Heart right ventricle (tissue), 16 donors: Measurements from ENCODE around the gene RIMBP2. TPM values are rescaled to one million over a fixed set of nuclear protein-coding genes. Genes with fewer than 3 reads are reported as not detected.
"Not testable (repeated sequence)": the region's sequence is repeated elsewhere in the genome, so short reads cannot be mapped to it uniquely, and the experiment has no call there.

Experiments
- ATAC-seq, 8 donors: fragments of 200-7000 bp; cut with Tn5 transposase; one replicate each; pipeline ENCODE4 v1.9.1; 2020; ENCODE audit warnings: mild to moderate bottlenecking in 8 of 8, moderate library complexity in 8 of 8, moderate number of reproducible peaks in 1 of 8
- DNase-seq, 2 donors: peaks; one replicate each; pipeline ENCODE4 v3.0.0-alpha.2; 2020
- H3K27ac ChIP-seq, 10 donors: fragments of 200-600 bp; sonication (generic) in 2 of 10; one replicate each; pipeline versions ENCODE4 v1.5.0 to v1.8.0; 2020 to 2022; ENCODE audit warnings: mild to moderate bottlenecking in 3 of 10
- H3K27me3 ChIP-seq, 7 donors: fragments of 200-600 bp; one replicate each; pipeline ENCODE4 v1.8.0; 2021 to 2022; ENCODE audit warnings: mild to moderate bottlenecking in 2 of 7
- H3K36me3 ChIP-seq, 9 donors: fragments of 200-600 bp; sonication (generic) in 1 of 9; one replicate each; pipeline versions ENCODE4 v1.5.0 to v1.8.0; 2020 to 2022; ENCODE audit warnings: mild to moderate bottlenecking in 2 of 9
- H3K4me1 ChIP-seq, 9 donors: fragments of 200-600 bp; sonication (generic) in 1 of 9; one replicate each; pipeline versions ENCODE4 v1.5.0 to v1.8.0; 2020 to 2022; ENCODE audit warnings: mild to moderate bottlenecking in 4 of 9
- H3K4me3 ChIP-seq, 10 donors: fragments of 200-600 bp; sonication (generic) in 2 of 10; one replicate each; pipeline versions ENCODE4 v1.5.0 to v1.8.0; 2020 to 2022; ENCODE audit warnings: mild to moderate bottlenecking in 7 of 10, moderate library complexity in 2 of 10
- H3K9me3 ChIP-seq, 11 donors: fragments of 200-600 bp in 10 of 11; sonication (generic) in 2 of 11; one replicate each; pipeline versions ENCODE4 v1.5.0 to v1.8.0; 2013 to 2022; ENCODE audit warnings: mild to moderate bottlenecking in 2 of 11, control low read depth in 1 of 11, moderate library complexity in 1 of 11
- WGBS, 2 donors: extraction: QIAGEN DNeasy Blood & Tissue Kit; methylation state at CpG; one replicate each; pipeline ENCODE4 v1.1.7; 2013; ENCODE audit warnings: inconsistent platforms in 1 of 2; 5-methylcytosine and 5-hydroxymethylcytosine counted together
- intact Hi-C, 10 donors: fragments of 100-400 bp; cut with DNase I; formaldehyde crosslinking; loops; one replicate each; pipeline versions ENCODE4 v1.11.1 to v1.14.2; 2022
- polyA plus RNA-seq, 2 donors: library from polyadenylated mRNA; stranded (reverse); fragments of 200-250 nt; gene quantifications; one replicate each; pipeline ENCODE4 v1.2.3, GENCODE V29; 2013
- total RNA-seq, 10 donors: library from RNA; stranded (reverse); fragmentation: NEBNext Ultra II Directional in 3 of 10; extraction: Animal tissue kit (Norgen Biotek cat#: 25700) in 3 of 10; gene quantifications; one replicate each; pipeline versions ENCODE4 v1.2.1 to v1.2.4, GENCODE V29; 2021 to 2023
- TF ChIP-seq, protein P1 (sequence below), 9 donors: fragments of 200-600 bp; sonication (generic) in 2 of 9; IDR thresholded peaks; one replicate each; pipeline versions ENCODE4 v1.5.0 to v1.8.0; 2021 to 2022; ENCODE audit warnings: antibody characterized with exemption in 9 of 9, mild to moderate bottlenecking in 5 of 9, moderate library complexity in 1 of 9
- donor health status: Arrhythmogenic right ventricular cardiomyopathy.
- donor health status: ischemic (EF 13 %, LVEDD 7.1; RV severe dilation, severe dysfunction).
- donor health status: healthy with polysubstance abuse.
- donor health status: DM: no; HTN: yes; CAD: no.
- donor health status: DM: no; HTN: no; CAD: no.
- donor health status: ischemic (EF 25% LVEDD 6.9; RV normal size, moderate dysfunction).
- donor health status: ischemic (EF 25% LVEDD 5.7; RV mildly dilated, moderate dysfunction).
- donor health status: healthy.
- donor health status: DM: yes; HTN: yes; CAD: no.
- donor health status: Ischemic cardiomyopathy.
- donor health status: ischemic (EF 35%, LVEDD 5.7; RV mildly dilated, moderate dysfunction).
- donor health status: nonischemic (EF 11% LVEDD 7.7; RV severe dilation, severe dysfunction).
- donor health status: DM: yes; HTN: yes; CAD: no.
- donor health status: PGD.
- donor health status: ischemic (EF 29% LVEDD 5.4; RV normal size, mild dysfunction).
- donor health status: nonischemic (EF 23%, LVEDD 6.1; RV moderate dilation, normal function).

The RIMBP2 gene
- total and polyA plus RNA-seq, 12 donors: 0.01 to 0.17 (median 0.05) TPM; not detected in 9

GRCh38 chr12:130649101-130650045, 66.7 kb downstream of the RIMBP2 start:
- peaks cover 0 to 32% (median 14%) of the 10 kb centered on the region in 7 donors for H3K27me3 ChIP-seq
- 88 to 90% methylated on average over 37 of the region's 37 CpGs for WGBS, 2 donors
- intact Hi-C loops: no loop called here
- H3K4me3 ChIP-seq: no peak overlapping the region
- H3K4me1 ChIP-seq: no peaks in the 10 kb centered on the region
- no peaks in the 10 kb centered on the region for H3K36me3 ChIP-seq
- ATAC-seq: no peak
- H3K9me3 ChIP-seq: peaks cover 0 to 9% (median 0%) of the 10 kb centered on the region in 11 donors
- H3K27ac ChIP-seq: no peak overlapping the region
- TF ChIP-seq, protein P1, sequence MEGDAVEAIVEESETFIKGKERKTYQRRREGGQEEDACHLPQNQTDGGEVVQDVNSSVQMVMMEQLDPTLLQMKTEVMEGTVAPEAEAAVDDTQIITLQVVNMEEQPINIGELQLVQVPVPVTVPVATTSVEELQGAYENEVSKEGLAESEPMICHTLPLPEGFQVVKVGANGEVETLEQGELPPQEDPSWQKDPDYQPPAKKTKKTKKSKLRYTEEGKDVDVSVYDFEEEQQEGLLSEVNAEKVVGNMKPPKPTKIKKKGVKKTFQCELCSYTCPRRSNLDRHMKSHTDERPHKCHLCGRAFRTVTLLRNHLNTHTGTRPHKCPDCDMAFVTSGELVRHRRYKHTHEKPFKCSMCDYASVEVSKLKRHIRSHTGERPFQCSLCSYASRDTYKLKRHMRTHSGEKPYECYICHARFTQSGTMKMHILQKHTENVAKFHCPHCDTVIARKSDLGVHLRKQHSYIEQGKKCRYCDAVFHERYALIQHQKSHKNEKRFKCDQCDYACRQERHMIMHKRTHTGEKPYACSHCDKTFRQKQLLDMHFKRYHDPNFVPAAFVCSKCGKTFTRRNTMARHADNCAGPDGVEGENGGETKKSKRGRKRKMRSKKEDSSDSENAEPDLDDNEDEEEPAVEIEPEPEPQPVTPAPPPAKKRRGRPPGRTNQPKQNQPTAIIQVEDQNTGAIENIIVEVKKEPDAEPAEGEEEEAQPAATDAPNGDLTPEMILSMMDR (IDR thresholded peaks at IDR 0.05): no peak
- DNase-seq: no peak

GRCh38 chr12:130647814-130648213, 68.3 kb downstream of the RIMBP2 start:
- Histone ChIP-seq H3K4me1 (no peaks in the 10 kb centered on the region), H3K9me3 (peaks cover 0 to 8% (median 0%) of the 10 kb centered on the region in 11 donors), H3K27ac (no peak overlapping the region), H3K4me3 (no peak overlapping the region), H3K36me3 (no peaks in the 10 kb centered on the region), H3K27me3 (peaks cover 0 to 25% (median 11%) of the 10 kb centered on the region in 7 donors)
- DNase-seq (no peak), ATAC-seq (no peak)
- 80 to 84% methylated on average over 13 of the region's 13 CpGs for WGBS, 2 donors
- intact Hi-C loops: no loop called here
- TF ChIP-seq, protein P1 (IDR thresholded peaks at IDR 0.05): no peak

- DNase-seq: no peak
- TF ChIP-seq, protein P1 (IDR thresholded peaks at IDR 0.05): no peak
- intact Hi-C loops: no loop called here
- WGBS, 2 donors: 83 to 89% methylated on average over 16 of the region's 16 CpGs
- peaks cover 0 to 8% (median 0%) of the 10 kb centered on the region in 11 donors for H3K9me3 ChIP-seq
- H3K36me3 ChIP-seq: no peaks in the 10 kb centered on the region
- no peak overlapping the region for H3K27ac ChIP-seq
- H3K27me3 ChIP-seq: peaks cover 0 to 22% (median 8%) of the 10 kb centered on the region in 7 donors
- no peak for ATAC-seq
- no peaks in the 10 kb centered on the region for H3K4me1 ChIP-seq
- no peak overlapping the region for H3K4me3 ChIP-seq
These were observed 69.3 kb downstream of the RIMBP2 start for GRCh38 chr12:130646716-130647370.

DNA sequence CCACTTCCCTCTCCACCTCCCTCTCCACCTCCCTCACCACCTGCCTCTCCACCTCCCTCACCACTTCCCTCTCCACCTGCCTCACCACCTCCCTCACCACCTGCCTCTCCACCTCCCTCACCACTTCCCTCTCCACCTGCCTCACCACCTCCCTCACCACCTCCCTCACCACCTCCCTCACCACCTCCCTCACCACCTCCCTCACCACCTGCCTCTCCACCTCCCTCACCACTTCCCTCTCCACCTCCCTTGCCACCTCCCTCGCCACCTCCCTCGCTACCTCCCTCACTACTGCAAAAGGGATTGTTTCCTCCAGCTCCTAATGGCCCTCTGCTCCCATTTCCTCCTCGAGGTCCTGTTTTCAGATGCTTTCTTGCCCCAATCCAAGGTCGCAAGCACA, 69.9 kb downstream of the RIMBP2 start:
- H3K36me3 ChIP-seq, H3K27ac ChIP-seq, H3K4me1 ChIP-seq, DNase-seq, H3K4me3 ChIP-seq, ATAC-seq, intact Hi-C loops, H3K9me3 ChIP-seq: not testable (repeated sequence)
- WGBS, 2 donors: 69 to 71% methylated on average over 4 of the region's 4 CpGs
- H3K27me3 ChIP-seq: peaks cover 0 to 16% (median 4%) of the 10 kb centered on the region in 7 donors
